ENCODE measurements around the gene LYZL4.

The LYZL4 gene, protein sequence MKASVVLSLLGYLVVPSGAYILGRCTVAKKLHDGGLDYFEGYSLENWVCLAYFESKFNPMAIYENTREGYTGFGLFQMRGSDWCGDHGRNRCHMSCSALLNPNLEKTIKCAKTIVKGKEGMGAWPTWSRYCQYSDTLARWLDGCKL

GRCh38 chr3:42410370-42411131 lies at the start of gene LYZL4:
TSS of gene LYZL4 (minus strand) at chr3:42410610. CDS start at chr3:42407251, 3,359 bp downstream.
- DNase-seq, result no peak

GRCh38 chr3:42459151-42459550 lies 48.7 kb upstream of the LYZL4 start:
- DNase-seq, result no peak

DNA sequence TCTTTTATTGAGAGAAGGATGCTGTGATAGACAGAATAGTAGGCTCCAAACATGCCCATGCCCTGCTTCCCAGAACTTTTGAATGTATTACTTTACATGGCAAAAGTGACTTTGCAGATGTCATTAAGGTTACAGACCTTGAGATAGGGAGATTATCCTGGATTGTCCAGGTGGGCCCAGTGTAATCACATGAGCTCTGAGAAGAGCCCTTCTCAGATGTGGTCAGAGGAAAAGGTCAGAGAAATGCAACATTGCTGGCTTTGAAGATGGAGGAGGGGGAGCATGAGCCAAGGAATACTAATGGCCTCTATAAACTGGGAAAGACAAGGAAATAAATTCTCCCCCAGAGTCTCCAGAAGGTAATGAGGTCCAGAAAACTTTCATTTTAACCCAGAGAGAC lies 45.8 kb upstream of the LYZL4 start:
- DNase-seq, result no peak

GRCh38 chr3:42451546-42452230 lies 41.3 kb upstream of the LYZL4 start:
- DNase-seq, result no peak

GRCh38 chr3:42451116-42451515 lies 40.7 kb upstream of the LYZL4 start:
- no peak for DNase-seq

DNA sequence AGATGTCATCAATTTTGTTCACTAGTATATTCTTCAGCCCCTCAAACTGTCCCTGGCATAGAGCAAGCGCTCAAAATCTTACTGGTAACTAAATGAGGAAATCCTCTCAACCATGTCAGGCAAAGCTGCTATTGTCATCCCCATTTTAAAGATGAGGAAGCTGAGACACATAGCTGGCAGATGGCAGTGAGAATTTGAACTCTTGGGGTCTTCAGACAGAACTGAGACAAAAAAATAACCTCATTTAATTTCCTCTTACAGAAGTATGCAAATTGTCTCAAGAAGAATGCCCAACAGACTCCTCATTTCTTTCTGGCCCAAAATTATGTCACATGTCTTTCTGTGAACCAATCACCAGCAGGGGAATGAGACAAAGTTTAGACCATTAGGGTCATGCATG lies 40.2 kb upstream of the LYZL4 start:
- no peak for DNase-seq

DNA sequence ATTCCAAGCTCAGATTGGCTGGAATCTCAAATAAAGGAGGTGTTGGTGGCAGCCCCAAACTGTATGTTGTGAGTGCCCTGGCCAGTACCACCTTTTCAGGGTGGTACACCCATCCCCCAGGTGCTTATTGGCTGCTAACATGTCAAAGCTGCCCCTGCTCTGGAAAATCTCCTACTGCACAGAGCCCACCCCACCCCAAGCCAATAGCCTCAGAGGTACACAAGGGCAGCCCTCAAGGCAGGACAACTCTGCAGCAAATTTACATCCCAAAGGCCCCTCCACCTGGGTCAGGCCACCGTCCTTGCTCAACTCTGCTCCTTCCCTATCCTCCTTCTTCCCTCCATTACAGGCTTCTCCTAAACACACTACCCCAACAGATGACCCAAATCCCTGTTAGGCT lies 37.1 kb upstream of the LYZL4 start:
- DNase-seq, result no peak

DNA sequence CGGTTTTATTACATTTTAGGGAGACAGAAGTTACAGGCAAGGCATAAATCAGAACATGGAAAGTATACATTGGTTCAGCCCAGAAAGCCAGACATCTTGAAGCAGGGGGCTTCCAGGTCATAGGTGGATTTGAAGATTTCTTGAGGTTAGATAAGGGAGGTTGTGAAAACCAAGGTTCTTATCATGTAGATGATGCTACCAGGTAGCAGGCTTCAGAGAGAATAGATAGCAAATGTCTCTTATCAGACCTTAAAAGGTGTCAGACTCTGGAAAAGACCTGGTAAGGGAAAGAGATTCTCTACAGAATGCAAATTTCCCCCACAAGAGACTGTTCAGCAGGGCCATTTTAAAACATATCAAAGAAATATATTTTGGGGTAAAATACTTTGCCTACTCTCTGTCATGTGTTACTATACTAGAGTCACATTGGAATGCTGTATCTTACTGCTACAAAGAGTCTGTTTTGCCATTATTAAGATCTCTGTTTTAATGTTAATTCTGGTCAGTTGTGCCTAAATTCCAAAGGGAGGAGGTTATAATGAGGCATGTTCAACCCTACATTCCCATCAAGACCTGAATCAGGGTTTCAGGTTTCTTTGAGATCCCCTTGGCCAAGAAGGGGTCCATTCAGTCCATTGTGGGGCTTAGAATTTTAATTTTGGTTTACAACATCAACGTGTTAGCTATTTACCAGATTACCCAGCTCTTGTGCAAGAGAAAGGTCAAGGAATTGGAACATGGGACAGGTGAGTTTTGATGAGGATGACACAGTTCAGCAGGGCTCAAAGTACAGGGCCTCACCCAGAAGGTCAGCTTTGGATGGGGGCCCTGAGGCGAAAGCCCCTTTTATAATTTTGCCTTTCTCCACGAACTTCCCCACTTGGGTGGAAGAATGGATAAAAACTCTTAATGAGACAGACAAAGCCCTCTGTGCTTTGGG lies 36.0 kb upstream of the LYZL4 start:
- no peak for DNase-seq

GRCh38 chr3:42443819-42444436 lies 33.5 kb upstream of the LYZL4 start:
- peak; percentile 42 for DNase-seq

DNA sequence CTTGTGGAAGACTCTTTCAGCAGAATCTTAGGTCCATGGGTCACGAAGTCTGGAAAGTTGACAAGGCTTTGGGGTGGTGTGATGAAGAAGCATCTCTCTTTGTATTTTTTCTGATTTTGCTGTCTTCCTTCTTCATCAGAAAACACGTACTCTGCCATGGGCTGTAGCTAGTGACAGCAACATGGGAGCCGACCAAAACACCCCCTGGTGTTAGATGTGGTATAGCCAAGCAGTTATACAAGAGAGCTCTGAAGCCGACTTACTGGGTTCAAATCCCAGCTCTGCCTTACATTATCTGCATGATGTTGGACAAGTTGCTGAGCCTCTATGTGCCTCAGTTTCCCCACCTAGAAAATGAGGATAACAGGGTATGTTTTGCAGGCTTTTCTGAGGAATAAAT lies 32.9 kb upstream of the LYZL4 start:
- DNase-seq, result no peak

DNA sequence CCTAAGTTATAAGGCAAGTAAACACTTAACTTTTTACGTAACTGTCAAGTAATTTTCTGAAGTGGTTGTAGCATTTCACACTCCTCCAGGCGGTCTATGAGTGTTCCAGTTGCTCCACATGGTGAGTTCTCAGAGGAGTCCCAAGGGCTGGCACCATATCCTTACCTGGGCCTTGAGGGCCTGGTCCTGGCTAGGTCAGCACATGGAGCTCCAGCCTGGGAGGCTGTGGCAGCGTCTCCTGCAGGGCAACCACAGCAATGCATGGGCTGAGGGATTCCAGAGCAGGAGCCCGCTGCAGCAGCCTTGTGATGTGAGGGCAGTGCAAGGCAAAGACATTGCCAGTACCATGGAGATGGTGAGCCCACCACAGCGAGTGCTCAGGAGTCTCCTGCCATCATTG lies 32.2 kb upstream of the LYZL4 start:
- DNase-seq, result no peak

- no peak for DNase-seq
These were observed 31.4 kb upstream of the LYZL4 start for GRCh38 chr3:42441791-42442190.

- no peak for DNase-seq
These were observed 30.5 kb upstream of the LYZL4 start for GRCh38 chr3:42440924-42441323.

DNA sequence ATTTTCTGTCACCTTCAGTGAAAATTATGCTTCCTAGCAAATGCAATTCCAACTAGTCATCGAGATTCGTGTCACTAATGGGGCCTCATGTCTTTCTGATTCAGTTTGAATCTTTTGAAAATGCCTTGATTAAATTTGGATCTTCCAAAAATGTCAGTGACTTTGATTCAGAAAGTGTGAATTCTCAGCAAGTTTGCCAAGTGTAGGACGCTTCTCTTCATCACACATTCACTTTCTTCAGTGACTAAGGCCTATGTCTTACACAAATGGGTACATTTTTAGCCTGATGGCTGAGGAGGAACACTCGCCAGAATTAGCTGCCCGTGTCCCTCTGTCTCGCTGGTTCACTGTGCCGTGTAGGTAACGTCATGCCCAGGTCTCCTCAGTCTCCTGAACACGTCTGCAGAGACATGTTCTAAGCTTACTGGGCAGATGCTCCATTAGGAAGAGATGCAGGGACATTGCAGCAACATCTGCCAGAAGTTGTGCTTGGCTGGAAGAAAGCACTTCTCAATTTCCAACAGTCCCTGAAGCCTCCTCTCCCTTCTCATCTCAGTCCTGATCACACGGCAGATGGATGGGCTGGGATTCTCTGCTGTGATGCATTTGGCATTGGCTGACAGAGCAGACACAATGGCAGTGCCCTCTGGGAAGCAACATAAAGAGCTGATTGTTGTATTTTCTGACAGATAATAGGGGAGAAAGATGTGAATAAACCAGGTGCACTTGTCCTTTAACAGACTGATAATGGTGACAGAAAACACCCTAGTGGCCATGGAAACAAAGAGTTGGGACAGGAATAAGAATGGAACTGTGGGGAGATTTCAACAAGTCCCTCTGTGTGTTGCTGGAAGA lies 29.1 kb upstream of the LYZL4 start:
- no peak for DNase-seq

DNA sequence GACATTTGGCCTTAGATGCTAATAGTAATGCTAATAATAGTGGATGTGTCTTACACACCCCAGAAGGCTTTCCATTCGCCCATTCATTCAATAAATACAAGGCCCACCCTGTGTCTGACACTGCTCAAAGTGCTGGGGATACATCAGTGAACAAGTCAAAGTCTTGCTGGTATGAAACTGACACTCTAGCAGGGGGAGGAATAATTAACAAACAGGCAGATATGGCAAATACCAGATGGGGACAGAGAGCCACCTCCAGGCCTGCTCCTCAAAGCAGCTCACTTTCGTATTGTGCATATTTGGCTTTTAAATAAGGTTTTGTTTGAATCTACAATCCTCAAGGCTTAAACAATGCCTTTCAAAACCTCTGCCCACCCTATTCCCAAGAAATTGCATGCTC lies 28.3 kb upstream of the LYZL4 start:
- no peak for DNase-seq

DNA sequence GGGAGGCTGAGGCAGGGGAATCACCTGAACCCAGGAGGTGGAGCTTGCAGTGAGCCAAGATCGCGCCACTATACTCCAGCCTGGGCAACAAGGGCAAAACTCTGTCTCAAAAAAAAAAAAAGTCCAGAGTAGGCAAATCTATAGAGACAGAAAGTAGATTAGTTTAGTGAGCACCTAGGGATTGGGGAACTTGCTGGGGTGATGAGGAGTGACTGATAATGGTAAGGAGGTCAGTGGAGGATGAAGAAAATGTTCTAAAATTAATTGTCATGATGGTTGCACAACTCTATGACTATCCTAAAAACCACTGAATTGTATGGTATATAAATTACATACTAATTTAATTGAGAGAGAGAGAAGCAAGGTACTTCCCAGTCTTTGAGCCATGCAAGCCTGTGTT lies 27.8 kb upstream of the LYZL4 start:
- DNase-seq, result no peak

- no peak for DNase-seq
These were observed 24.5 kb upstream of the LYZL4 start for GRCh38 chr3:42434777-42435380.

- DNase-seq, result no peak
These were observed 22.1 kb upstream of the LYZL4 start for GRCh38 chr3:42432485-42432884.

DNA sequence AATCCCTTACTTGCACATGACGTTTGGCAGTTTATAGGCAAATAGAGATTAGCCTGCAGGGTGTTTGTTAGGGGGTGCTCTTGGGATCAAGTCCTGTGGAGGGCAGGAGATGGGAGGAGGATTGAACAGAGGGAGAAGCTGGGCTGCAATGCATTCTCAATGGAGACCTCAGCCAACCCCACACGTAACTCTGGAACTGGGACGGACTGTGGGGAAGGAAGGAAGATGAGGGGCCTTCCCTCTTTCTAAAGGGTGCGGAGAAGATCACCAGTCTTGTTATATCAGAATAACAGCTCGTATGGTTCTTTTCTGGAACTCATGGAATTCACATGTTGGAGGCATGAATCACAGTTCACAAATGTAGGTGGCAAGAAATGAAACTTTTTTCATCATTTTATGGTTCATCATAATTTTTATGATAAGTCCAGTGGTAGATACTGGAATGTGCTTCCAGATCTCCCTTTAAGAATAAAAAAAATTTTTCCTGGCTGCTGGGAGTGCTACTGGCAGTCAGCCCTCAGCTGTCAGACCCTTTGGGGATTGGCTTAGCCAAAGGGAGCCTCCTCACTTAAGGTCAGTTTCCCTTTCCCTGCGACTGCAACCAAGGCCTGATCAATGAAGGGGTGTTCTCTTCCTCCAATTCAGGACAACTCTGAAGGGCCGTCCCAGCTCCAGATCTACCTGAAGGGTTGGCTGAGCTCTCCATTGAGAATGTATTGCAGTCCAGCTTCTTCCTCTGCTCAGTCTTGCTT lies 20.5 kb upstream of the LYZL4 start:
- no peak for DNase-seq

GRCh38 chr3:42428830-42429229 lies 18.4 kb upstream of the LYZL4 start:
- DNase-seq, result no peak
